ENCODE results near the gene IGFBP4. TPM values are rescaled to one million over a fixed set of nuclear protein-coding genes. Genes with fewer than 3 reads are reported as not detected.
A peak's percentile ranks its signal among the peaks of the same experiment; 100 is the strongest.

IGFBP4 gene
- total RNA-seq, 2 donors from 2014 or later, result 132 to 154 TPM

DNA sequence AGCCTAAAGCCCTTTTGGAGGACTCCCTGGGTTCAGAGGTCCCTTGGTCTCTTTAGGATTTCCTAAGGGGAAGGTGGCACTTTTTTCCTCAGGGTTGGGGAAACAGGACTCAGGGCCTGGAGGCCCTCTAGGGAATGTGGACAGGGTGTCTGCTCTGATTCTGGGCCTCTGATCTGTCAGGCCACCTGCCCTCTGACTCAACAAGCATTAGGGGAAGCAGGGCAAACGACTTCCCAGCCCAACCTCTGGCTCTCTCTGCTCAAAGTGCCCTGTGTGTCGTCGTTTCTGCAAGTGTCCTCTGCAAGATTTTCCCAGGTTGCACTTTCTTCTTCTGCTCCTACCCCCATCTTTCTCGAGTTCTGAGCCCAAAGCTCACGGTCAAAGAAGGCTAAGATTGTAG lies 6.6 kb upstream of the IGFBP4 start:
- no peaks in the 10 kb centered on the region for H3K36me3 ChIP-seq
- no peak for TF ChIP-seq POLR2AphosphoS5 (IDR thresholded peaks at IDR 0.05)
- no peak for TF ChIP-seq POLR2A (IDR thresholded peaks at IDR 0.05)
- TF ChIP-seq, protein P1, sequence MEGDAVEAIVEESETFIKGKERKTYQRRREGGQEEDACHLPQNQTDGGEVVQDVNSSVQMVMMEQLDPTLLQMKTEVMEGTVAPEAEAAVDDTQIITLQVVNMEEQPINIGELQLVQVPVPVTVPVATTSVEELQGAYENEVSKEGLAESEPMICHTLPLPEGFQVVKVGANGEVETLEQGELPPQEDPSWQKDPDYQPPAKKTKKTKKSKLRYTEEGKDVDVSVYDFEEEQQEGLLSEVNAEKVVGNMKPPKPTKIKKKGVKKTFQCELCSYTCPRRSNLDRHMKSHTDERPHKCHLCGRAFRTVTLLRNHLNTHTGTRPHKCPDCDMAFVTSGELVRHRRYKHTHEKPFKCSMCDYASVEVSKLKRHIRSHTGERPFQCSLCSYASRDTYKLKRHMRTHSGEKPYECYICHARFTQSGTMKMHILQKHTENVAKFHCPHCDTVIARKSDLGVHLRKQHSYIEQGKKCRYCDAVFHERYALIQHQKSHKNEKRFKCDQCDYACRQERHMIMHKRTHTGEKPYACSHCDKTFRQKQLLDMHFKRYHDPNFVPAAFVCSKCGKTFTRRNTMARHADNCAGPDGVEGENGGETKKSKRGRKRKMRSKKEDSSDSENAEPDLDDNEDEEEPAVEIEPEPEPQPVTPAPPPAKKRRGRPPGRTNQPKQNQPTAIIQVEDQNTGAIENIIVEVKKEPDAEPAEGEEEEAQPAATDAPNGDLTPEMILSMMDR (IDR thresholded peaks at IDR 0.05), result no peak
- WGBS, result 66% methylated on average over 5 of the region's 5 CpGs
- no peaks in the 10 kb centered on the region for H3K9me3 ChIP-seq
- DNase-seq (ENCODE audit: low spot score), result no peak
- H3K4me3 ChIP-seq, result no peak overlapping the region
- H3K27me3 ChIP-seq (replicated peaks; ENCODE audit: insufficient read depth), result no peaks in the 10 kb centered on the region
- no peak overlapping the region for H3K27ac ChIP-seq
- intact Hi-C loops (cut with DNase I), result loop anchor here (5.0 kb wide), 1 partner anchor 34 kb away; no protein-coding TSS in a partner anchor
- no peaks in the 10 kb centered on the region for H3K4me1 ChIP-seq (replicated peaks)

DNA sequence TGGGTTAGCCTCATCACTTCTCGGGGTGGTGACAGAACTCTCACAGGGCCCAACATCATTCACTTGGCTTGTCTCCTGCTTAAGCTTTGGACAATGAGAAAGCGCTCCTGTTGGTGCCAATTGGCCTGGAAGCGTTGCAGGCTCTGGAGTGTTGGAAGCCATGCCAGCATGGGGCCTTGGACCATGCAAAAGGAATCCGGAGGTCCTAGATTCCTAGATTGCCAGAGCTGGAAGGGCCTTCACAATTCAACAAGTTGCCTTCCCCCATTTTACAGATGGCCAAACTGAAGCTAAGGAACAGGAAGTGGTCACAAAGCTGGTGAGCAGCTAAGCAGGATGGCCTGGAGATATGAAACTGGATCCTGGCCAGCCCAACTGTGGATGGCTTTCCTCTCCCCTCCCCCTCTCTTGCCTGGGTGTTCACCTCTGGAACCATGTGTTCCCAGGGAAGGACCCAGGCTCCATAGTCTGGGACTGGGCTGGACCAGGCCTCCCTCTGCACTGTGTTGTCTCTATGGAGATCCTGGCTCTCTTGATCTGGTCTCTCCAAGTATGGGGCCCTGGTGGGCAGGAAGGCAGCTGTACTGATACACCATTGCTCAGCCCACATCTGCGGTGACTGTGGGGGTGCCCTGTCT lies 6.0 kb upstream of the IGFBP4 start:
- H3K4me1 ChIP-seq (replicated peaks), result no peaks in the 10 kb centered on the region
- TF ChIP-seq, protein P1 (IDR thresholded peaks at IDR 0.05), result no peak
- no peak for TF ChIP-seq POLR2A (IDR thresholded peaks at IDR 0.05)
- no peak for TF ChIP-seq POLR2AphosphoS5 (IDR thresholded peaks at IDR 0.05)
- no peaks in the 10 kb centered on the region for H3K27me3 ChIP-seq (replicated peaks; ENCODE audit: insufficient read depth)
- H3K36me3 ChIP-seq, result no peaks in the 10 kb centered on the region
- H3K9me3 ChIP-seq, result no peaks in the 10 kb centered on the region
- 57% methylated on average over 5 of the region's 5 CpGs for WGBS
- intact Hi-C loops (cut with DNase I), result loop anchor here (5.0 kb wide), 1 partner anchor 35 kb away; no protein-coding TSS in a partner anchor
- H3K27ac ChIP-seq, result no peak overlapping the region
- DNase-seq (ENCODE audit: low spot score), result no peak
- no peak overlapping the region for H3K4me3 ChIP-seq

DNA sequence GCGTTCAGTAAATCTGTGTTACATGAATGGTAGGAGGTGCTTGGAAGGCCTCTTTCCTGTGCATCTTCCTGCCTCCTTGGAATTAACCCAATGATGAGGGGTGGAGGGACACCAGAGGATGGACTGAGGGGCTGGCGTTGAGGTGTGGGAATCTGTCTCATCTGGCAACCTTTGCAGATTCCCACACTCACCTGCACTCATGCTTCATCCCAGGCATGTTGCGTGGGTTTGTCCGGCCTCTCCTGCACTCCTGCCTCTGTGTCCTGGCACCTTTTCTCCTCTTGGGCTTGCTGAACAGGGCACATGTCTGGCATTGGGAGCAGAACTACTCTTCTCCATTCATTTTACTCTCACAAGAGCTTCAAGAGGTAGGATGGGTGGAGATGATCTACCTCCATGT lies 3.1 kb upstream of the IGFBP4 start:
- no peaks in the 10 kb centered on the region for H3K27me3 ChIP-seq (replicated peaks; ENCODE audit: insufficient read depth)
- intact Hi-C loops (cut with DNase I), result loop anchor here (5.0 kb wide), 1 partner anchor 92 kb away; no protein-coding TSS in a partner anchor
- TF ChIP-seq POLR2AphosphoS5 (IDR thresholded peaks at IDR 0.05) (no peak), POLR2A (IDR thresholded peaks at IDR 0.05) (no peak)
- TF ChIP-seq, protein P1 (IDR thresholded peaks at IDR 0.05), result no peak
- 78% methylated on average over 4 of the region's 4 CpGs for WGBS
- H3K36me3 ChIP-seq, result no peaks in the 10 kb centered on the region
- H3K9me3 ChIP-seq, result no peaks in the 10 kb centered on the region
- H3K4me3 ChIP-seq, result no peak overlapping the region
- DNase-seq (ENCODE audit: low spot score), result no peak
- no peak overlapping the region for H3K27ac ChIP-seq
- H3K4me1 ChIP-seq (replicated peaks), result no peaks in the 10 kb centered on the region

DNA sequence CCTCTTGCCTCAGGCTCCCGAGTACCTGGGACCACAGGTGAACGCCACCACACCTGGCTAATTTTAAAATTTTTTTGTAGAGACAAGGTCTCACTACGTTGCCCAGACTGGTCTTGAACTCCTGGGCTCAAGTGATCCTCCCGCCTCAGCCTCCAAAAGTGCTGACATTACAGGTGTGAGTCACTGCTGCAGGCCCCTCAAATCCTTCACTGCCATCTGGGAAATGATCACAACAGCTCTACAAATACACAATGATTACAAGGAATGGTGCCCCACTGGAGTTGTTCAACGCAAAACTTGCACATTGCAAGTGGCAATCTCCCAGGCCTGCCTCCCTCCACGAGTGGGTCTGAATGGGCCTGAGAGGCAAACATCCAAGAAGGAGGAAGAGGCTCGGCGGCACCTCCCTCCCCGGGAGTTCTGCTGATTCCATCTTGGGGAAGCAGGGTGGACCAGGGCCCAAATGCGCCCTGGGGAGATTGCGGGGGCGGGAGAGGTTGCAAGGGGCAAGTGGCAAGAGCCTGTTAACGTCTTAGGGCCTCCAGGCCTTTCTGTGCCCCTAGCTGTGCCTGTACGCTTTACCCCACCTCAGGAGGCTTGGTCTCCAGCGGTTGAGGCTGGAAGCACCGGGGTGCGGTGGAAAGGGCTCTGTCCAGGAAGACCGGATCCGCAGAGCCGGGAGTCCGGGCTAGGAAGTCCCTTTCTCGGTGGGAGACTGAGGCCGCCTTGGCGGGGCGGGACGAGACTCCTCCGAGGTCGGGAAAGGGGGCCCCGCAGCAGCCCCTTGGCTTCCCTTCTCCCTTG lies 656 bp upstream of the IGFBP4 start:
- TF ChIP-seq, protein P1 (IDR thresholded peaks at IDR 0.05), result peak in 1 of 4 experiments; percentile 20
- no peak for TF ChIP-seq POLR2AphosphoS5 (IDR thresholded peaks at IDR 0.05)
- WGBS, result 39% methylated on average over 19 of the region's 29 CpGs
- intact Hi-C loops (cut with DNase I), result loop anchor here (5.0 kb wide), 1 partner anchor 90 kb away; no protein-coding TSS in a partner anchor
- no peaks in the 10 kb centered on the region for H3K9me3 ChIP-seq
- peak overlapping the region; percentile 84 to 93 for H3K27ac ChIP-seq
- H3K4me1 ChIP-seq (replicated peaks), result no peaks in the 10 kb centered on the region
- DNase-seq (ENCODE audit: low spot score), result no peak
- H3K36me3 ChIP-seq, result no peaks in the 10 kb centered on the region
- H3K27me3 ChIP-seq (replicated peaks; ENCODE audit: insufficient read depth), result no peaks in the 10 kb centered on the region
- peak overlapping the region; percentile 49 to 52 for H3K4me3 ChIP-seq
